SK-N-MC (cell line): Measurements from ENCODE around the gene SLC15A2.
"Not testable (repeated sequence)": the region's sequence is repeated elsewhere in the genome, so short reads cannot be mapped to it uniquely, and the experiment has no call there.

ENCODE experiments used
- DNase-seq: peaks from one replicate; pipeline ENCODE4 v3.0.0-alpha.2; 2011; ENCODE audit warnings: low read depth, low spot score
- H3K27ac ChIP-seq: fragments of 200-600 bp; sonication (generic); 2 replicates; pipeline ENCODE4 v1.5.1; 2016; ENCODE audit warnings: mixed run types
- H3K36me3 ChIP-seq: fragments of 200-600 bp; sonication (generic); 2 replicates; pipeline ENCODE4 v1.6.1; 2017; ENCODE audit warnings: antibody characterized with exemption, low read length, mixed read lengths; ENCODE audit not compliant: insufficient read depth
- H3K4me3 ChIP-seq: fragments of 200-600 bp; sonication (generic); 2 replicates; pipeline ENCODE4 v1.5.1; 2016
- H3K9ac ChIP-seq: fragments of 200-600 bp; sonication (generic); 2 replicates; pipeline ENCODE4 v1.8.0; 2017; ENCODE audit warnings: mixed run types, mixed read lengths; ENCODE audit not compliant: insufficient read length
- H3K9me3 ChIP-seq: fragments of 200-600 bp; sonication (generic); 2 replicates; pipeline ENCODE4 v1.6.1; 2017; ENCODE audit warnings: low read depth, mild to moderate bottlenecking, antibody characterized with exemption, low read length, moderate library complexity, mixed read lengths
- EZH2 ChIP-seq: fragments of 200-600 bp; sonication (generic); IDR thresholded peaks from one replicate; pipeline ENCODE4 v1.6.1; 2017; ENCODE audit warnings: antibody characterized with exemption
- FOXP2 ChIP-seq: optimal IDR thresholded peaks from 2 replicates; pipeline ENCODE3; 2011; ENCODE audit warnings: mild to moderate bottlenecking, moderate library complexity; ENCODE audit not compliant: insufficient read depth; ENCODE audit errors: extremely low read length, control extremely low read depth
- POLR2AphosphoS5 ChIP-seq: IDR thresholded peaks from 2 replicates; pipeline ENCODE4 v1.6.1; 2012; ENCODE audit warnings: mild to moderate bottlenecking, low read depth, low read length, borderline replicate concordance

Gene SLC15A2

GRCh38 chr3:121894301-121894990, at the start of gene SLC15A2:
Gene SLC15A2 (plus strand): TSS chr3:121894401. CDS start chr3:121894477, 76 bp downstream.
- TF ChIP-seq FOXP2, result no peak
- no peak for TF ChIP-seq EZH2
- no peak for TF ChIP-seq POLR2AphosphoS5
- peak; percentile 5 for DNase-seq
- H3K4me3 ChIP-seq, result peak within 1 kb of the TSS; percentile 36
- no peaks in the 10 kb centered on the region for H3K36me3 ChIP-seq
- no peaks in the 10 kb centered on the region for H3K9me3 ChIP-seq
- H3K27ac ChIP-seq, result peak within 1 kb of the TSS; percentile 16
- peak within 1 kb of the TSS; percentile 0 for H3K9ac ChIP-seq

GRCh38 chr3:121844892-121845291, 49.3 kb upstream of the SLC15A2 start:
- Histone ChIP-seq H3K36me3 (no peaks in the 10 kb centered on the region), H3K27ac (no peak overlapping the region), H3K9ac (no peak overlapping the region)

GRCh38 chr3:121852256-121852655, 41.9 kb upstream of the SLC15A2 start:
- Histone ChIP-seq H3K4me3 (no peak overlapping the region), H3K9ac (no peak overlapping the region), H3K36me3 (no peaks in the 10 kb centered on the region), H3K9me3 (no peaks in the 10 kb centered on the region), H3K27ac (no peak overlapping the region)
- no peak for TF ChIP-seq FOXP2
- no peak for TF ChIP-seq EZH2
- no peak for TF ChIP-seq POLR2AphosphoS5
- no peak for DNase-seq

More at GRCh38 chr3:121844892-121845291, 49.3 kb upstream of the SLC15A2 start:
- TF ChIP-seq EZH2 (no peak), FOXP2 (no peak), POLR2AphosphoS5 (no peak)
- Histone ChIP-seq H3K4me3 (no peak overlapping the region), H3K9me3 (no peaks in the 10 kb centered on the region)
- no peak for DNase-seq

- Histone ChIP-seq H3K36me3 (no peaks in the 10 kb centered on the region), H3K9ac (no peak overlapping the region), H3K9me3 (no peaks in the 10 kb centered on the region), H3K4me3 (no peak overlapping the region), H3K27ac (no peak overlapping the region)
- TF ChIP-seq FOXP2 (no peak), POLR2AphosphoS5 (no peak), EZH2 (no peak)
- no peak for DNase-seq
Observed at GRCh38 chr3:121855555-121855954, 38.6 kb upstream of the SLC15A2 start.

GRCh38 chr3:121857778-121858177, 36.4 kb upstream of the SLC15A2 start:
- not testable (repeated sequence) for H3K9me3 ChIP-seq, H3K36me3 ChIP-seq, DNase-seq, H3K4me3 ChIP-seq, H3K27ac ChIP-seq, H3K9ac ChIP-seq

GRCh38 chr3:121863247-121863646, 31.0 kb upstream of the SLC15A2 start:
- not testable (repeated sequence) for H3K27ac ChIP-seq, H3K4me3 ChIP-seq, H3K36me3 ChIP-seq, H3K9me3 ChIP-seq, H3K9ac ChIP-seq, DNase-seq

GRCh38 chr3:121863801-121864200, 30.4 kb upstream of the SLC15A2 start:
- Histone ChIP-seq H3K9ac (no peak overlapping the region), H3K27ac (no peak overlapping the region), H3K36me3 (no peaks in the 10 kb centered on the region), H3K4me3 (no peak overlapping the region), H3K9me3 (no peaks in the 10 kb centered on the region)
- TF ChIP-seq POLR2AphosphoS5 (no peak), FOXP2 (no peak), EZH2 (no peak)
- DNase-seq, result no peak

- no peak overlapping the region for H3K27ac ChIP-seq
- no peaks in the 10 kb centered on the region for H3K36me3 ChIP-seq
- H3K9me3 ChIP-seq, result no peaks in the 10 kb centered on the region
- no peak overlapping the region for H3K4me3 ChIP-seq
- TF ChIP-seq EZH2, result no peak
- TF ChIP-seq POLR2AphosphoS5, result no peak
- TF ChIP-seq FOXP2, result no peak
- H3K9ac ChIP-seq, result no peak overlapping the region
- no peak for DNase-seq
Observed at GRCh38 chr3:121869736-121870135, 24.5 kb upstream of the SLC15A2 start.

- Histone ChIP-seq H3K9me3 (no peaks in the 10 kb centered on the region), H3K4me3 (no peak overlapping the region), H3K27ac (no peak overlapping the region), H3K36me3 (no peaks in the 10 kb centered on the region), H3K9ac (no peak overlapping the region)
- no peak for TF ChIP-seq POLR2AphosphoS5
- no peak for TF ChIP-seq EZH2
- TF ChIP-seq FOXP2, result no peak
- no peak for DNase-seq
Observed at GRCh38 chr3:121870717-121871116, 23.5 kb upstream of the SLC15A2 start.
